SU-DHL-6 (cell line): ENCODE results near the gene KMT2D.

Source experiments
- EZH2phosphoT487 ChIP-seq: fragments of 200-600 bp; sonication (generic), shearing (Covaris generic); conservative IDR thresholded peaks from 2 replicates; pipeline ENCODE4 v1.6.1; 2018; ENCODE audit warnings: mild to moderate bottlenecking, antibody characterized with exemption, low read length, moderate library complexity, mixed read lengths
- TF ChIP-seq, protein P1 (sequence below): fragments of 200-600 bp; sonication (generic); IDR thresholded peaks from one replicate; pipeline ENCODE4 v1.5.1; 2017; ENCODE audit warnings: antibody characterized with exemption, mild to moderate bottlenecking, low read length, moderate library complexity; ENCODE audit not compliant: insufficient read depth, poor library complexity, severe bottlenecking

DNA sequence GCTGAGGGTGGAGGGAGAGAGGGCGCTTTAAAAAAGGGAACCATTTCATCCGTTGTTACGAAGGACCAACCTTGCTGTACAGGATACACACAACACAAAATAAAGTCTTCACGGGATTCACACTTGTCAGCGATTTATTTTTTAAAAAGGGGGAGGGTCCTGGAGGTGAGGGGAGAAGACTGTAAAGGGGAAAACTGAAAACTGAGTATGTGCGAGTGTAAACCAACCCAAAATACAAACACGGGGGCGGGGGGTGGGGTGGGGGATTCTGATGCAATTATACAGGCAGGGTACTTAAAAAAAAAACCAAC is 41.5 kb downstream of the KMT2D start:
- TF ChIP-seq, protein P1, sequence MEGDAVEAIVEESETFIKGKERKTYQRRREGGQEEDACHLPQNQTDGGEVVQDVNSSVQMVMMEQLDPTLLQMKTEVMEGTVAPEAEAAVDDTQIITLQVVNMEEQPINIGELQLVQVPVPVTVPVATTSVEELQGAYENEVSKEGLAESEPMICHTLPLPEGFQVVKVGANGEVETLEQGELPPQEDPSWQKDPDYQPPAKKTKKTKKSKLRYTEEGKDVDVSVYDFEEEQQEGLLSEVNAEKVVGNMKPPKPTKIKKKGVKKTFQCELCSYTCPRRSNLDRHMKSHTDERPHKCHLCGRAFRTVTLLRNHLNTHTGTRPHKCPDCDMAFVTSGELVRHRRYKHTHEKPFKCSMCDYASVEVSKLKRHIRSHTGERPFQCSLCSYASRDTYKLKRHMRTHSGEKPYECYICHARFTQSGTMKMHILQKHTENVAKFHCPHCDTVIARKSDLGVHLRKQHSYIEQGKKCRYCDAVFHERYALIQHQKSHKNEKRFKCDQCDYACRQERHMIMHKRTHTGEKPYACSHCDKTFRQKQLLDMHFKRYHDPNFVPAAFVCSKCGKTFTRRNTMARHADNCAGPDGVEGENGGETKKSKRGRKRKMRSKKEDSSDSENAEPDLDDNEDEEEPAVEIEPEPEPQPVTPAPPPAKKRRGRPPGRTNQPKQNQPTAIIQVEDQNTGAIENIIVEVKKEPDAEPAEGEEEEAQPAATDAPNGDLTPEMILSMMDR = no peak
- TF ChIP-seq EZH2phosphoT487 = no peak
